CMK (cell line): ENCODE data around the gene NFASC.

Source experiments
- DNase-seq: peaks from one replicate; pipeline ENCODE4 v3.0.0-alpha.2; 2010; ENCODE audit warnings: low read depth

Gene NFASC

GRCh38 chr1:205064301-205064700 lies 193.6 kb downstream of the NFASC start:
- DNase-seq, result no peak

- no peak for DNase-seq
Measured at GRCh38 chr1:205064741-205065316, 194.2 kb downstream of the NFASC start.

- DNase-seq, result no peak
Measured at GRCh38 chr1:205065666-205066065, 195.0 kb downstream of the NFASC start.

- DNase-seq, result no peak
Measured at GRCh38 chr1:205066141-205066818, 195.6 kb downstream of the NFASC start.

- DNase-seq, result no peak
Measured at GRCh38 chr1:205067031-205067430, 196.4 kb downstream of the NFASC start.

- DNase-seq, result no peak
Measured at GRCh38 chr1:205068001-205068400, 197.3 kb downstream of the NFASC start.

- DNase-seq, result no peak
Measured at GRCh38 chr1:205068457-205069040, 197.9 kb downstream of the NFASC start.

GRCh38 chr1:205069371-205070125 lies 198.9 kb downstream of the NFASC start:
- no peak for DNase-seq

- DNase-seq, result no peak
Measured at GRCh38 chr1:205071028-205071409, 200.4 kb downstream of the NFASC start.

GRCh38 chr1:205071801-205072200 lies 201.1 kb downstream of the NFASC start:
- no peak for DNase-seq

GRCh38 chr1:205072286-205072685 lies 201.6 kb downstream of the NFASC start:
- DNase-seq, result no peak
